ENCODE data around the gene AP1AR.
A peak's percentile ranks its signal among the peaks of the same experiment; 100 is the strongest.
"Not testable (repeated sequence)": the region's sequence is repeated elsewhere in the genome, so short reads cannot be mapped to it uniquely, and the experiment has no call there.

The AP1AR gene

DNA sequence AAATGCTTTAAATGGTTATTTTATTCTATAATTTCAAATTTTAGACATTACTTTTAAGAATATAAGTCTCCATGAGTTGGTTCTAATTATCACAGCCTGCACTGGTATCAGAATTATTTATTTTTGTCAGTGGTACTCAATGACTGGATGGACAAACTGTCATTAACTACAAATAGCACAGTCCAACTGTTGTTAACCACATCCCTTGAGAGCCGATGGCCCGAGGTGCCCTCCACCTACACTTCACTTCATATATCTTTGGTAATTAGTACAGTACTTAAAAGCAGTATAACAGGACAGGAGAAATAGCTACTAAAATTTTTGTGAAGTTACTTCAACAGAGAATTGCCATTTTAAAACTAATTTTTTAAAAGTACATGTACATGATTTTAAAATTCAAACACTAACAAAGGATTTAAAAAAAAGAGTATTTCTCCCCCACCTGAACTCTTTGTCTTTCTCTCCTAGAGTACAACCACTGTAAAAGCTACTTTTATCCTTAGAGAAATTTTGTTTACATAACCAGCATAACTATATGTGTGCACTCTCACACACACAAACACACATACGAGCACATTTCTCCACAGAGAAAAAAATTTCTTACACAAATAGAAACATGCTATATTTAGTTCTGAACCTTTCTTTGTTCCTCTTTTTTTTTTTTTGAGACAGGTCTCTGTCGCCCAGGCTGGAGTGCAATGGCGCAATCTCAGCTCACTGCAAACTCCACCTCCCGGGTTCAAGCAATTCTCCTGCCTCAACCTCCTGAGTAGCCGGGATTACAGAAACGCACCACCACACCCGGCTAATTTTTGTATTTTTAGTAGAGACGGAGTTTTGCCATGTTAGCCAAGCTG is 47.7 kb downstream of the AP1AR start:
- no peak for DNase-seq (ENCODE audit: low spot score)

GRCh38 chr4:112279882-112280315 is 48.3 kb downstream of the AP1AR start:
- no peak for DNase-seq (ENCODE audit: low spot score)

DNA sequence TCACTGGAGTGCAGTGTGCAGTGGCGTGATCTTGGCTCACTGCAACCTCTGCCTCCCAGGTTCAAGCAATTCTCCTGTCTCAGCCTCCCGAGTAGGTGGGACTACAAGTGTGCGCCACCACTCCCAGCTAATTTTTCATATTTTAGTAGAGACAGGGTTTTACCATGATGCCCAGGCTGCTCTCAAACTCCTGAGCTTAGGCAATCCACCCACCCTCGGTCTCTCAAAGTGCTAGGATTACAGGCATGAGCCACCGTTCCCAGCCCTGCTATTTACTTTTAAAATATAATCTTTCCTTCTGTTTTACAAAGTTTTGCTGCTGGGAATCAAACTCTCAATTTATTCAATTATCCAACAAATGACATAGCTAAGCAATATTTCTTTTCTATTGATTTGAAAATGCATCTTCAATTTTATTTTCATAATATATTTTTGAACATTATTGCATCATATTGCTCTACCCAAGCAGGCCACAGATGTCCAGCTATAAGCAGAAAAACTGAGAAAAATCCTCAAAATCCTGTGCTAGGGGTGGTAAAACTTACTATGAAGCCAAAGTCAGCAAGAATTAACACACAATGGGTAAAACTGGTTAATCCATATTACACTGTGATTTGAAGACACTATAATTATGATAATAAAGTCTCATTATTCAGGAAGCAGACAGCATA is 48.9 kb downstream of the AP1AR start:
- DNase-seq (ENCODE audit: low spot score): no peak

GRCh38 chr4:112281895-112282398 is 50.4 kb downstream of the AP1AR start:
- not testable (repeated sequence) for DNase-seq (ENCODE audit: low spot score)

DNA sequence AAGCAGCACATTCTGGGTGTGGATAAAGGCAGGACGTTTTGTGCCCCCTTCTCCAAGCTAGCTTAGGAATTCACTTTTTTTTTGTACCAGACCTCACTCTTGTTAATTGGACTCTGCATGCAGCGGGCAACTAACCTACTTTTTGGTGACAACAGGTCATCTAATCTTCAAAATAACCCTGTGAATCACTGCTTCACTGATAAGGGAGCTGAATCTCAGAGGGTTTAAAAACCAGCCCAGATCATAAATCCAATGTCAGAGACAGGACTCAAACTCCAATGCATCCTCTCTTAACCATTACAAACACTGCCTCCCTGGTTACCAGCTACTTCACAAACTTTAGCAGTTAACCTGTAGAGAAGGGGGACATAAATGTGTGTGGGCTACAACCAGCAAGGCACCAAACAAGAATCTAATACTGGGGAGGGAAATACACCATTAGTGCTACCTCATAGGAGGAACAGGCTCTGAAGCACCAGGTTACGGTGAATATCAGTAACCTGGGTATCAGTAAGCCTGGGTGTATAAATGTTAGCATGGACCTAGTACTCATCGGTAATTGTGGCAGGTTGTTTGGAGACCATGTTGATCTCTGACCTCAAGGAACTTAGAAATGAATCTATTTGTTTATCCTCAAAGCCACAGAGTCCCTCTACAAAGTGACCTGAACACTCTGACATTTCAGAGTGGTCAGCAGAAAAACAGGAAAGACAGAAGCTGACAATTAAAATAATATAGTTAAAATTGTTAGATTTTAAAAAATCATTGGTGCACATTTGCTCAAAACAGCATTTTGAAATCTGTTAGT is 51.5 kb downstream of the AP1AR start:
- DNase-seq (ENCODE audit: low spot score): no peak

DNA sequence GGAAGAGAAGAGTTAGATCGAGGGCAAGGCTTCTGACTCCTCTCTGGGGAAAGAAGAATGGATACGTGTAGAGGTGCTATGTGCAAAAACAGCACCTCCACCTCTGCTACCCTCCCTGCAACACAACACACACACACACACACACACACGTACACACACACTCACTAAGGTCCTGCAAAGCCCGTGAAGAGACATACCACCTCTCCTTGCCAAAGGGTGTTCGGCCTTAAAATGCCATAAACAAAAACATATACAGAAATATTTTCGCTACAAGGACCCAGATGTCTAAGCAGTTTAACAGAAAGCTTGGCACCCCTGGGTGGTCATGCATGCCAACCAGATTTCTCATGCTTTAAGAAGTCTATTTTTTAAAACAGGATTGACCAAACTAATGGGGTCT is 52.6 kb downstream of the AP1AR start:
- DNase-seq (ENCODE audit: low spot score): no peak

- no peak for DNase-seq (ENCODE audit: low spot score)
These were observed 53.2 kb downstream of the AP1AR start for GRCh38 chr4:112284662-112285411.

GRCh38 chr4:112287258-112287989 is 55.8 kb downstream of the AP1AR start:
- no peak for DNase-seq (ENCODE audit: low spot score)

- DNase-seq (ENCODE audit: low spot score): no peak
These were observed 56.9 kb downstream of the AP1AR start for GRCh38 chr4:112288455-112288854.

GRCh38 chr4:112289407-112290253 is 58.0 kb downstream of the AP1AR start:
- no peak for DNase-seq (ENCODE audit: low spot score)

GRCh38 chr4:112290341-112290740 is 58.8 kb downstream of the AP1AR start:
- DNase-seq (ENCODE audit: low spot score): no peak

- DNase-seq (ENCODE audit: low spot score): peak; percentile 83
These were observed 65.6 kb downstream of the AP1AR start, which contains the start of gene ALPK1 for GRCh38 chr4:112296949-112297880. Gene ALPK1 (plus strand): TSS chr4:112297369.

- DNase-seq (ENCODE audit: low spot score): no peak
These were observed 68.1 kb downstream of the AP1AR start for GRCh38 chr4:112299721-112300120.

DNA sequence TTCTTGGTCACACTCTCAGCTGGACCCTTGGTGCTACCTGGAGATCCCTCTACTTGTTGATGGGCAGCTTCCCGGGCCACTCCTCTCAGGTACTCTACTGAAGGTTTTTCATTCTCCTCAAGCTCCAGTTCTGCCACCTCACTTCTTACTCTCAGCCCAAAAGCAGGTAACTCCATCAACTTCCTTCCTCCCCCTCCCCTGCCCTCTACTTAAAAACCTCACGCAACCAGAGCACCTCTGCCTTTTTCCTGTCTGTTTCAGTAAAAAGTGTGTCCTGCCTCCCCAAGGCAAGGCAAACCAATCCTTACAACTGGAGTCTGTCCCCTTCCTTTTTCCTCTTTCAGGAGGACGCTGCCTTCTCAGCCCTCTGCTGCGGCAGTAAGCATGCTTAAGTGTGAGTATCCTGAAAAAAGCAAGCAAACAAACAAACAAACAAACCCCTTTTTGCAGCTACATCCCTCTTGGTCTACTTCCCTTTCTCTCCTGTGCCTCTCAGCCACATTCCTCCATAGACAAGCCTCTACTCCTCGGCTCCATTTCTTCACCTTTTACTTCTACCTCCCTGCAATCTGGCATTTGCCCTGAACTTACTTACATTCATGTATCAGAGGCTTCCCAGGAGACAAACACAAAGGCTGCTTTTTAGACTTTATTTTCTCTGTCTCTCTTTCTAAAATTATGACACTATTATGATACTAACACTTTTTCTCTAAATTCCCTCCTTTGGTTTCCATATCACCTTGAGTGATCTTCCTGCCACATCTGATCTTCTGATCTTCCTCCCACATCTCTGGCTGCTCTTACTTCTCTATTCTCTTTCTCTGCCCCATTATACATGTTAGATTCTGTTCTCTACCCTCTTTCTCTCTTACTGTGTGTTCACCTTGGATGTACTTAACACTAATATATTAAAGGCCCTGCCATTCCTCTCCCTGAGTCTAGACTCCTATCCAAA is 71.0 kb downstream of the AP1AR start:
- no peak for DNase-seq (ENCODE audit: low spot score)

GRCh38 chr4:112305477-112305876 is 73.9 kb downstream of the AP1AR start:
- not testable (repeated sequence) for DNase-seq (ENCODE audit: low spot score)

GRCh38 chr4:112309263-112309791 is 77.7 kb downstream of the AP1AR start:
- not testable (repeated sequence) for DNase-seq (ENCODE audit: low spot score)

GRCh38 chr4:112311516-112311915 is 79.9 kb downstream of the AP1AR start:
- no peak for DNase-seq (ENCODE audit: low spot score)
